B cell (primary cell): Measurements from ENCODE around the gene NLGN1. TPM values are rescaled to one million over a fixed set of nuclear protein-coding genes. Genes with fewer than 3 reads are reported as not detected.

Source experiments
- ATAC-seq: fragments of 200-7000 bp; cut with Tn5 transposase; one replicate; pipeline ENCODE4 v1.10.0; 2021; ENCODE audit warnings: low read depth, mild to moderate bottlenecking, moderate number of reproducible peaks, moderate library complexity
- CTCF ChIA-PET: fragments of 350-600 bp; sonication (Branson Sonifier 250); formaldehyde crosslinking; loops from one replicate; lab custom pipeline; 2021; ENCODE audit warnings: antibody characterized with exemption, inconsistent platforms; lab: Charles Lee
- POLR2A ChIA-PET: fragments of 350-600 bp; sonication (Branson Sonifier 250); formaldehyde crosslinking; loops from one replicate; lab custom pipeline; 2021; ENCODE audit warnings: antibody characterized with exemption; lab: Charles Lee
- DNase-seq: peaks from one replicate; pipeline ENCODE4 v3.0.0; 2013
- H2AFZ ChIP-seq: 2 replicates; pipeline ENCODE4 v1.6.1; 2012; ENCODE audit warnings: mild to moderate bottlenecking, low read depth, low read length; ENCODE audit not compliant: insufficient read depth, poor library complexity, severe bottlenecking
- H3K27ac ChIP-seq, 2 donors: 1 replicate in 1 of 2; 2 replicates in 1 of 2; pipeline ENCODE4 v1.5.1; 2012 to 2013; ENCODE audit warnings: low read length in 2 of 2, mild to moderate bottlenecking in 2 of 2, moderate library complexity in 1 of 2
- H3K27me3 ChIP-seq, 4 experiments: fragments of 200-600 bp in 1 of 4; sonication (generic) in 1 of 4; replicated peaks in 1 of 4; 1 replicate in 2 of 4; 2 replicates in 2 of 4; pipeline versions ENCODE4 v1.6.1 to v1.7.0; 2013 to 2016; ENCODE audit warnings: low read length in 3 of 4, mild to moderate bottlenecking in 2 of 4, mixed read lengths in 1 of 4, moderate library complexity in 1 of 4; ENCODE audit not compliant: insufficient read depth in 4 of 4, control insufficient read depth in 3 of 4; ENCODE audit errors: control extremely low read depth in 1 of 4
- H3K36me3 ChIP-seq, 2 experiments: replicated peaks in 1 of 2; 1 replicate in 1 of 2; 2 replicates in 1 of 2; pipeline versions ENCODE4 v1.6.1 to v1.7.1; 2013; ENCODE audit warnings: low read length in 1 of 2; ENCODE audit not compliant: insufficient read depth in 2 of 2, control insufficient read depth in 1 of 2; ENCODE audit errors: control extremely low read depth in 1 of 2, extremely low read depth in 1 of 2
- H3K4me1 ChIP-seq, 2 donors: fragments of 200-600 bp in 1 of 2; sonication (generic) in 1 of 2; 1 replicate in 1 of 2; 2 replicates in 1 of 2; pipeline versions ENCODE4 v1.5.1 to v1.6.1; 2013 to 2017; ENCODE audit warnings: low read length in 2 of 2; ENCODE audit not compliant: control insufficient read depth in 2 of 2, insufficient read depth in 2 of 2
- H3K4me2 ChIP-seq: replicated peaks from 2 replicates; pipeline ENCODE3; 2012; ENCODE audit warnings: mild to moderate bottlenecking, low read depth, low read length; ENCODE audit not compliant: poor library complexity, severe bottlenecking
- H3K4me3 ChIP-seq, 5 experiments: fragments of 200-600 bp in 1 of 5; sonication (generic) in 1 of 5; 1 replicate in 3 of 5; 2 replicates in 2 of 5; pipeline versions ENCODE4 v1.5.1 to v1.7.0; 2011 to 2016; ENCODE audit warnings: low read length in 4 of 5, mild to moderate bottlenecking in 4 of 5, low read depth in 2 of 5, control low read depth in 1 of 5, moderate library complexity in 1 of 5; ENCODE audit not compliant: insufficient read depth in 1 of 5; ENCODE audit errors: control extremely low read depth in 1 of 5, extremely low read depth in 1 of 5
- H3K79me2 ChIP-seq: fragments of 200-600 bp; sonication (generic); one replicate; pipeline ENCODE4 v1.6.0; 2016; ENCODE audit warnings: low read length; ENCODE audit not compliant: control insufficient read depth, insufficient read depth
- H3K9ac ChIP-seq: fragments of 200-600 bp; sonication (generic); 2 replicates; pipeline ENCODE4 v1.6.1; 2017; ENCODE audit warnings: mild to moderate bottlenecking, low read length, moderate library complexity
- H3K9me3 ChIP-seq, 3 donors: one replicate each; pipeline versions ENCODE4 v1.6.1 to v1.7.1; 2013; ENCODE audit warnings: low read length in 2 of 3; ENCODE audit not compliant: control insufficient read depth in 2 of 3, insufficient read depth in 1 of 3; ENCODE audit errors: control extremely low read depth in 1 of 3
- H4K20me1 ChIP-seq: 2 replicates; pipeline ENCODE4 v1.6.0; 2012; ENCODE audit warnings: mild to moderate bottlenecking, low read length; ENCODE audit not compliant: insufficient read depth, control insufficient read depth, poor library complexity, severe bottlenecking
- H3K27ac Mint-ChIP-seq: one replicate; pipeline ENCODE4 v1.8.0; 2021; ENCODE audit warnings: mixed read lengths
- H3K27me3 Mint-ChIP-seq: one replicate; pipeline ENCODE4 v1.8.0; 2021; ENCODE audit warnings: mixed read lengths
- H3K4me1 Mint-ChIP-seq: one replicate; pipeline ENCODE4 v1.8.0; 2021; ENCODE audit warnings: mixed read lengths
- H3K4me3 Mint-ChIP-seq: one replicate; pipeline ENCODE4 v1.8.0; 2021; ENCODE audit warnings: mixed read lengths
- H3K9me3 Mint-ChIP-seq: one replicate; pipeline ENCODE4 v1.8.0; 2022; ENCODE audit warnings: mixed read lengths; ENCODE audit not compliant: insufficient read depth
- EZH2 ChIP-seq: IDR thresholded peaks from 2 replicates; pipeline ENCODE4 v1.6.1; 2012; ENCODE audit warnings: borderline replicate concordance, low read depth, mild to moderate bottlenecking, moderate library complexity, low read length; ENCODE audit not compliant: insufficient read depth, poor library complexity, severe bottlenecking
- WGBS: methylation state at CpG from one replicate; pipeline ENCODE4 v1.1.5; 2013; ENCODE audit warnings: missing lambda C conversion rate; ENCODE audit not compliant: insufficient coverage; 5-methylcytosine and 5-hydroxymethylcytosine counted together
- intact Hi-C: fragments of 100-400 bp; cut with micrococcal nuclease; formaldehyde crosslinking; loops from one replicate; pipeline ENCODE4 v1.10.0; 2022
- polyA plus RNA-seq: library from polyadenylated mRNA; depleted of rRNA; stranded (reverse); fragments of >200 nt; gene quantifications from 2 replicates; pipeline ENCODE4 v1.2.3, GENCODE V29; 2012
- total RNA-seq, 2 donors: library from RNA; stranded (reverse); fragments of 120-200 nt in 1 of 2; gene quantifications; 1 replicate in 1 of 2; 2 replicates in 1 of 2; pipeline versions ENCODE4 v1.2.3 to v1.2.4, GENCODE V29; 2013 to 2022
- TF ChIP-seq, protein P1 (sequence below): fragments of 200-600 bp; IDR thresholded peaks from one replicate; pipeline ENCODE4 v1.8.0; 2022; ENCODE audit warnings: antibody characterized with exemption, mild to moderate bottlenecking

The NLGN1 gene
- total and polyA plus RNA-seq, 2 donors (not counting 1 experiment from before 2014, with no cell fraction given) = not detected

DNA sequence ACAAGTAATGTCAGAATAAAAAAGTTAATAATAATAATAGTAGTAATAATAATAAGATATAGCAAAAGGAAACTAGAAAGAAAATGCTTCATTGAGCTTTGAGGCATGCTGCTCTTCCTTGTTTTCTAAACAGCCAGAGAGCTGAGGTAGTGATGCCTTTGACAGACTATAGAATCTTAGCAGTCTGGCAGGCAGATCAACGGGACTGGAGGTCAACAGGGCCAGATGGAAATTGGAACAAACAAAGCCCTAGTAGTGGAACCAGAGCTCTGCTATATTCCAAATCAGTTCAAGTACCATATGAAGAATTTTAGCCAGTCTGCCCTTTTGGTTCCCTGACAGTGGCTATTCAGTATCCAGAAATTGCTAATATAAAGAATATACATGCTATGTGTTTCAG, 278.6 kb downstream of the NLGN1 start:
- Mint-ChIP-seq H3K27ac (no peak overlapping the region), H3K9me3 (peaks cover 2% of the 10 kb centered on the region), H3K4me3 (no peak overlapping the region), H3K27me3 (no peaks in the 10 kb centered on the region), H3K4me1 (no peaks in the 10 kb centered on the region)
- Histone ChIP-seq H3K79me2 (no peaks in the 10 kb centered on the region), H2AFZ (no peak overlapping the region), H3K9ac (no peak overlapping the region), H3K4me1 (no peaks in the 10 kb centered on the region), H3K27me3 (no peaks in the 10 kb centered on the region), H3K27ac (no peak overlapping the region), H3K9me3 (no peaks in the 10 kb centered on the region), H3K36me3 (no peaks in the 10 kb centered on the region), H3K4me2 (no peak overlapping the region), H3K4me3 (no peak overlapping the region), H4K20me1 (no peaks in the 10 kb centered on the region)
- TF ChIP-seq EZH2 = no peak
- intact Hi-C loops = no loop called here
- DNase-seq = no peak
- WGBS = 57% methylated on average over 1 of the region's 1 CpG
- POLR2A ChIA-PET = no interaction called here
- CTCF ChIA-PET = no interaction called here
- no peak for ATAC-seq

DNA sequence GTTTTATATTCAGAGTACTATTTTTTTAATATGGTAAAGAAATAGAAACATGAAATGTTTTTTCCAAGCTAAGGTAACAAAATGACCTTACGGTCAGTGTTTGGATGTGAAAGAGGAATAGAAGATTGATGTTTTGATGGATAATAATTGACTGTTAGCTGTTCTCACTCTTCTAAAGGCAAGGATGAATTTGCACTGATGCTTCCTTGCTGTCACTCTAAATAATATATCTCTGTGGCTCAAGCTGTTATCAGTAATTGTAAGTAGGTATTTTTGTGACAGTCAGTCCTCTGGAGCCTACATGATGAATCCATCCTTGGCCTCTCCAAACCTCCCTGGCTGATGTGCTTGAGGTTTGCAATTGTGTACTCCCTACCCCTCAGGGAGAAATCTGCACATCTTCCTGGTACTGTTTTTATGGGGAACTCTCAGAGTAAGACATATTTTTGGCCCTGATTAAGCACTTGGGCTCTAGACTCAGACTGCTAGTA, 283.7 kb downstream of the NLGN1 start:
- H3K4me1 Mint-ChIP-seq = no peaks in the 10 kb centered on the region
- H3K9me3 Mint-ChIP-seq = no peaks in the 10 kb centered on the region
- no peaks in the 10 kb centered on the region for H3K27me3 Mint-ChIP-seq
- POLR2A ChIA-PET = no interaction called here
- no peak for TF ChIP-seq EZH2
- TF ChIP-seq, protein P1, sequence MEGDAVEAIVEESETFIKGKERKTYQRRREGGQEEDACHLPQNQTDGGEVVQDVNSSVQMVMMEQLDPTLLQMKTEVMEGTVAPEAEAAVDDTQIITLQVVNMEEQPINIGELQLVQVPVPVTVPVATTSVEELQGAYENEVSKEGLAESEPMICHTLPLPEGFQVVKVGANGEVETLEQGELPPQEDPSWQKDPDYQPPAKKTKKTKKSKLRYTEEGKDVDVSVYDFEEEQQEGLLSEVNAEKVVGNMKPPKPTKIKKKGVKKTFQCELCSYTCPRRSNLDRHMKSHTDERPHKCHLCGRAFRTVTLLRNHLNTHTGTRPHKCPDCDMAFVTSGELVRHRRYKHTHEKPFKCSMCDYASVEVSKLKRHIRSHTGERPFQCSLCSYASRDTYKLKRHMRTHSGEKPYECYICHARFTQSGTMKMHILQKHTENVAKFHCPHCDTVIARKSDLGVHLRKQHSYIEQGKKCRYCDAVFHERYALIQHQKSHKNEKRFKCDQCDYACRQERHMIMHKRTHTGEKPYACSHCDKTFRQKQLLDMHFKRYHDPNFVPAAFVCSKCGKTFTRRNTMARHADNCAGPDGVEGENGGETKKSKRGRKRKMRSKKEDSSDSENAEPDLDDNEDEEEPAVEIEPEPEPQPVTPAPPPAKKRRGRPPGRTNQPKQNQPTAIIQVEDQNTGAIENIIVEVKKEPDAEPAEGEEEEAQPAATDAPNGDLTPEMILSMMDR = no peak
- Histone ChIP-seq H3K4me1 (no peaks in the 10 kb centered on the region), H2AFZ (no peak overlapping the region), H3K27me3 (no peaks in the 10 kb centered on the region), H3K4me2 (no peak overlapping the region), H3K9ac (no peak overlapping the region), H3K79me2 (no peaks in the 10 kb centered on the region), H3K9me3 (no peaks in the 10 kb centered on the region), H3K4me3 (no peak overlapping the region), H4K20me1 (no peaks in the 10 kb centered on the region), H3K36me3 (no peaks in the 10 kb centered on the region), H3K27ac (no peak overlapping the region)
- no peak overlapping the region for H3K27ac Mint-ChIP-seq
- intact Hi-C loops = no loop called here
- CTCF ChIA-PET = no interaction called here
- no peak overlapping the region for H3K4me3 Mint-ChIP-seq
- no peak for DNase-seq
- no CpG with 5 or more reads among the region's 1 CpG for WGBS
- no peak for ATAC-seq
